HG03097 (cell line): ENCODE data around the gene KLHL9.
"Not testable (repeated sequence)": the region's sequence is repeated elsewhere in the genome, so short reads cannot be mapped to it uniquely, and the experiment has no call there.

Experiments used
- ATAC-seq: cut with Tn5 transposase; IDR thresholded peaks from one replicate; pipeline ENCODE4 v1.9.1; 2021; ENCODE audit not compliant: unreplicated experiment, low FRiP score

Gene KLHL9

GRCh38 chr9:21334701-21335632 is at the start of gene KLHL9:
TSS of gene KLHL9 (minus strand) at chr9:21335404. CDS start at chr9:21334859, 545 bp downstream.
- ATAC-seq: peak; percentile 82

- no peak for ATAC-seq
Measured at GRCh38 chr9:21383627-21384026, 48.4 kb upstream of the KLHL9 start.

GRCh38 chr9:21381448-21382339 is 46.5 kb upstream of the KLHL9 start:
- ATAC-seq: peak; percentile 97

GRCh38 chr9:21371467-21371866 is 36.3 kb upstream of the KLHL9 start:
- not testable (repeated sequence) for ATAC-seq

GRCh38 chr9:21367957-21368356 is 32.8 kb upstream of the KLHL9 start, which contains the start of gene IFNA13:
TSS of gene IFNA13 (minus strand) at chr9:21368057. CDS start at chr9:21368010, 47 bp downstream.
- no peak for ATAC-seq

- peak; percentile 72 for ATAC-seq
Measured at GRCh38 chr9:21367169-21367568, 32.0 kb upstream of the KLHL9 start.

- ATAC-seq: no peak
Measured at GRCh38 chr9:21362287-21362686, 27.1 kb upstream of the KLHL9 start.

- peak; percentile 89 for ATAC-seq
Measured at GRCh38 chr9:21357479-21358460, 22.6 kb upstream of the KLHL9 start.

- no peak for ATAC-seq
Measured at GRCh38 chr9:21350787-21351186, 15.6 kb upstream of the KLHL9 start, which contains the start of gene IFNA6. TSS of gene IFNA6 (minus strand) at chr9:21350887. CDS start at chr9:21350887, 0 bp downstream.

- ATAC-seq: no peak
Measured at GRCh38 chr9:21348430-21348970, 13.3 kb upstream of the KLHL9 start.

GRCh38 chr9:21340735-21341134 is 5.5 kb upstream of the KLHL9 start:
- no peak for ATAC-seq

- ATAC-seq: no peak
Measured at GRCh38 chr9:21336457-21336856, 1.3 kb upstream of the KLHL9 start.

- no peak for ATAC-seq
Measured at GRCh38 chr9:21333226-21333625, 2.0 kb downstream of the KLHL9 start.

- no peak for ATAC-seq
Measured at GRCh38 chr9:21331676-21332402, 3.4 kb downstream of the KLHL9 start.

GRCh38 chr9:21326526-21327139 is 8.6 kb downstream of the KLHL9 start:
- ATAC-seq: no peak

- ATAC-seq: no peak
Measured at GRCh38 chr9:21324047-21324446, 11.2 kb downstream of the KLHL9 start.

- no peak for ATAC-seq
Measured at GRCh38 chr9:21322911-21323461, 12.2 kb downstream of the KLHL9 start.

GRCh38 chr9:21320465-21320864 is 14.7 kb downstream of the KLHL9 start:
- ATAC-seq: no peak
